GM12874 (cell line): ENCODE measurements around the gene ATP9B.

Source experiments
- TF ChIP-seq, protein P1 (sequence below): IDR thresholded peaks from 2 replicates; pipeline ENCODE4 v1.5.1; 2011; ENCODE audit warnings: low read depth, mild to moderate bottlenecking, control low read depth, low read length, moderate library complexity; ENCODE audit not compliant: insufficient read depth

Gene ATP9B

DNA sequence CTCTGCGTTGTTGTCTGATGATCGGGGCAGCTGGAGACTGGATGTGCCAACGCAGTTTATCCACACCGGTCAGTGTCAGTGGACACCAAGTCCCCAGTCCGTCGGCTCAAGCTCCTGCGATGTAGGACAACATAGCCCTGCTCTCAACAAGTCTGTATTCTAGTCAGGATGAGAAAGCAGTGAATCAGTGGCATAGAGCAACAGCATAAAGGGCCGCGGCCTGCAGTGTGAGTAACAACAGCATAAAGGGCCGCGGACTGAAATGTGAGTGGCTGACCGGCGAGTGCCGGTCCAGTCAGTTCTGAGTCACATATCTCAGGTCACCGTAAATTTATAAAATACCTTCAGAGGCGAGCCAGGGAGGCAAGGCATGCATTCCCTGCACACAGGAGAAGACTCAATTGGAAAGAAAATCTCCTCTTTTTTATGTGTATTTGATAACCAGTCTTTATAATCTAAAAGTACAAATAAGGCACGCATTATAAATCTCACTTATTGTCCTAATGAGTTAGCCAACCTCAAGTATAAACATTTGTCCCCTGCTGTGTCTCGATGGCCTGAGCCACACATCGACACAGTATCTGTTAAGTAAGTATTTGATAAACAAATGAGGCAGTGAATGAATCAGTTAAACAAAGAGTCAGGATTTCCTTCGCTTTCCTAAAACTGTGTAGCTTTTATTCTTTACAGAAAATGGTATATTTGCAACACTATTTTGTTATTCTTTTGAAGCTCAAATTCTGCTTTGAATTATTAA is 292.8 kb downstream of the ATP9B start:
- TF ChIP-seq, protein P1, sequence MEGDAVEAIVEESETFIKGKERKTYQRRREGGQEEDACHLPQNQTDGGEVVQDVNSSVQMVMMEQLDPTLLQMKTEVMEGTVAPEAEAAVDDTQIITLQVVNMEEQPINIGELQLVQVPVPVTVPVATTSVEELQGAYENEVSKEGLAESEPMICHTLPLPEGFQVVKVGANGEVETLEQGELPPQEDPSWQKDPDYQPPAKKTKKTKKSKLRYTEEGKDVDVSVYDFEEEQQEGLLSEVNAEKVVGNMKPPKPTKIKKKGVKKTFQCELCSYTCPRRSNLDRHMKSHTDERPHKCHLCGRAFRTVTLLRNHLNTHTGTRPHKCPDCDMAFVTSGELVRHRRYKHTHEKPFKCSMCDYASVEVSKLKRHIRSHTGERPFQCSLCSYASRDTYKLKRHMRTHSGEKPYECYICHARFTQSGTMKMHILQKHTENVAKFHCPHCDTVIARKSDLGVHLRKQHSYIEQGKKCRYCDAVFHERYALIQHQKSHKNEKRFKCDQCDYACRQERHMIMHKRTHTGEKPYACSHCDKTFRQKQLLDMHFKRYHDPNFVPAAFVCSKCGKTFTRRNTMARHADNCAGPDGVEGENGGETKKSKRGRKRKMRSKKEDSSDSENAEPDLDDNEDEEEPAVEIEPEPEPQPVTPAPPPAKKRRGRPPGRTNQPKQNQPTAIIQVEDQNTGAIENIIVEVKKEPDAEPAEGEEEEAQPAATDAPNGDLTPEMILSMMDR, result no peak

DNA sequence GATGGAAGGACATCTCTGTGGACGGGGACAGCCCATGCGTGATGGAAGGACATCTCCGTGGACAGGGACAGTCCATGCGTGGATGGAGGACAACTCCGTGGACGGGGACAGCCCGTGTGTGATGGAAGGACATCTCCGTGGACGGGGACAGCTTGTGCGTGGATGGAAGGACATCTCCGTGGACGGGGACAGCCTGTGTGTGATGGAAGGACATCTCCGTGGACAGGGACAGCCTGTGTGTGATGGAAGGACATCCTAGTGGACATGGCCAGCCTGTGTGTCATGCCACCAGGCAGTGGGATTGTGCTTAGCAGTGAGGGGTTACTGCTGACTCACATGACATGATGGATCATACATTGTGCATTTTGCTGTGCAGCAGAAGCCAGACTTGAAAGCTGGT is 296.5 kb downstream of the ATP9B start:
- TF ChIP-seq, protein P1, result no peak

DNA sequence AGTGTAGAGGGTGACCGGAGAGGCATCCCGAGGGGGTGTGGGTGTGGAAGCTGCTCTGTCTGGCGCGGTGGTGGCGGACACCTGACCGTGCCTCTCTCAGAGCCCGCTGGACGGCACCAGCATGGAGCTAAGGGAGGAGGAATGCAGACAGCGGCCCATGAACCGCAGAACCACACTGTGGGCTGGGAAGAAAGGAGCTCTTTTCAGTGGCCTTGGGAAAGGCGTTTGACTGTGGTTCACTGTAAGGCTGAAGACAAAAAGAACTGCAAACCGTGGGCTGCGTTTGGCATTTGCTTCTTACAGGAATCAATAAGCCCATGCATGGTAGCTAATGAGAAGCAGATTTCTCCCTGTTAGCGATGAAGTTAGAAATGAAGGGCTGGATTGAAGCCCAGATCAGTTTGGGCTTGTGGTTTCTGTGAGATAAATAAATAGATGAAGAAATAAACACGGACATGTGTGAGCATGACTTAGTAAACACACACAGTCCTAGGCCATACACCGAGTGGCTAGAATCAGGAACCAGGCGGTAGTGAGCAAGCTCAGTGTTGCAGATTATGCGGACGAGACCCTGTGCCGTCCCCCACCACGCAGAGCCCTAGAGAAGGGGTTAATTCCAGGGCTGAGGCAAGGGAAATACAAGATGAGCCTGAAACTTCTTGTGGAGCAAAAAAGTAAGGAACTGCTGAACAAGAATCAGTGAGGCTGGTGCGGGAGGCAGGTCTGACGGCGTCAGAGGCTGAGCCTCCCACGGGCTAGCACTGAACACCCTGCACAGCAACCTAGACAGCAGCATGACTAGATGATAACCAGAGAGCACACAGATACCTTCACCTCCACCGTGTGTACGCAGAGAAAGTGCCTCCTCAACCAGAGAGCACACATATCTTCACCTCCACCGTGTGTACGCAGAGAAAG is 297.2 kb downstream of the ATP9B start:
- TF ChIP-seq, protein P1, result no peak

DNA sequence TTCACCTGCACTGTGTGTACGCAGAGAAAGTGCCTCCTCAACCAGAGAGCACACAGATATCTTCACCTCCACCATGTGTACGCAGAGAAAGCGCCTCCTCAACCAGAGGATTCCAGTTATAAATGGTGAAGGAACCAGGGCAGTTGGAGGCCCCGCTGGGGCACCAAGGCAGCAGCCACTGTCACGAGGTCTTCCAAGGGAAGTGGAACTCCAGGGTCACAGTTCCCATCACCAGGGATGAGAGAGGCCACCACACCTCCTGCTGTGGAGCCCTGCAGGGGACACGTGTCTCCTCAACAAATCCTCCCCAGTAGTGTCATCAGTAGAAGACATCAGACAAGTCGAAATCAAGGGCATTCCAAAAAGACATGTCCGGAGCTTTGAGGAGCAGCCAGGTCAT is 298.3 kb downstream of the ATP9B start:
- TF ChIP-seq, protein P1, result no peak

DNA sequence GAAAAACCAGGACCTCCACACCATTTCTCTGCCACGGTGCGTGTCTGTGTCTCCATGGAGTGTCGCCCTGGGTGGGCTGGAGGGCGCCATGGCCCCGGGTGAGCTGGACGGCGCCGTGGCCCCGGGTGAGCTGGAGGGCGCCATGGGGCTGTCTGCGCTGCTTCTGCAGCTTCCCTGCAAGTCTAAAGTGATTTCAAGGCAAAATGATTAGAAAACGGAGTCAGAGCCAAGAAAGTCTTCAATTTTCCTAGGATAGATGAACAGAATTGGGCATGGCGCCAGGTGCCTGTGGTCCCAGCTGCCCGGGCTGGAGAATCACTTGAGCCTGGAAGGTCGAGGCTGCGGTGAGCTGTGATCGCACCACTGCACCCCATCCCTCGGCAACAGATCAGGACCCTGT is 298.8 kb downstream of the ATP9B start:
- TF ChIP-seq, protein P1, result no peak

DNA sequence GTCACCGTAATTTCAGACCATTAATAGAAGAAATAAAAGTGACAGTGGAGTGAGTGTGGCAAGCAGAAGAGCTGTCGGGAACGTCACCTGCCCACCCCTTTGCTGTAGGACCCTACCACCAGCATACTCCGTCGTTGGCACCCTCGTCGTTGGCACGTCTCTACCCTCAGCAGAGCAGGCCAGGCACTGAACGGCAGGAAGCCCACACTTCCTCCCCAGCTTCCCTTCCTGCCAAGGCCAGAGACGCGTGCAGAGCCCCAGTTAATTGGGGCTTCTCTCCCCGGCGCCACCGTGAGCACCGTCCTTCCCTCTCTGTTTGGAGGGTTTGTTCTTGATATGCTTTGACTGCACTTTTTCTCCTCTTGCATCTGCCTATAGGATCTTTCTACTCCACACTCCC is 299.5 kb downstream of the ATP9B start:
- TF ChIP-seq, protein P1, result no peak

DNA sequence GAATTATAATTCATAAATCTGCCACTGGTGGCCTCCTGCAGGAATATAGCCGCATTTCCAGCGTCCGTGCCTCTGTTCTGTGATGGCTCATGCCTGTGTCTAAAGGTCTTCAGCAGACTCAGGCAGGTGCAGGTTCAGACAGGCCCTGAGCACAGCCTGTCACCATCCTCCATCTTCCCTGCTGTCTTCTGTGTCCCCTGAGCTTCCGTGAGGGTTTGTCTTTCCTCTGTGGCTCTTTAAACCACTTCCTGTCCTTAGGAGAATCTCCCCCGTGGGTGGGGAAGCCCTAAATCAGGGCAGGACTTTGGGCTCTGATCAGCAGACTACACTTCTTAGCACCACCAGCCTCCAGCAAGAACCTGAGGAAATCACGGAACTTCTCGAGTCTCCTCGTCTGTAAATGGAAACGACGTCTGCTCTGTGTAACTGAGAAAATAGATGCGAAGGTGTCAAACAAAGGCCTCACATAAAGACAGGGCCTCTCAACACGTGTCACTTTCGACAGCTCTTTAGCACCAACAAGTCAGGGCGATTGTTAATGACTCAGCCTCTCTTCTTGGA is 302.4 kb downstream of the ATP9B start:
- TF ChIP-seq, protein P1, result no peak
